Breast epithelium (tissue), 4 donors: ENCODE measurements around the gene SAPCD2. TPM values are rescaled to one million over a fixed set of nuclear protein-coding genes. Genes with fewer than 3 reads are reported as not detected.

Source experiments
- DNase-seq, 2 donors: peaks; one replicate each; pipeline ENCODE4 v3.0.0-alpha.2; 2019; ENCODE audit warnings: low spot score in 2 of 2
- H3K27ac ChIP-seq, 2 donors: fragments of 200-600 bp; sonication (generic) in 1 of 2; one replicate each; pipeline ENCODE4 v1.5.1; 2016 to 2019; ENCODE audit warnings: mild to moderate bottlenecking in 1 of 2
- H3K27me3 ChIP-seq, 2 donors: fragments of 200-600 bp; sonication (generic) in 1 of 2; one replicate each; pipeline versions ENCODE4 v1.5.1 to v1.6.0; 2017 to 2019; ENCODE audit warnings: control low read depth in 1 of 2, mild to moderate bottlenecking in 1 of 2
- H3K36me3 ChIP-seq: fragments of 200-600 bp; one replicate; pipeline ENCODE4 v1.5.1; 2019
- H3K4me1 ChIP-seq, 2 donors: fragments of 200-600 bp; sonication (generic); one replicate each; pipeline ENCODE4 v1.5.1; 2016 to 2019; ENCODE audit warnings: control low read depth in 1 of 2
- H3K4me3 ChIP-seq, 3 donors: fragments of 200-600 bp; sonication (generic); 1 replicate in 2 of 3; 2 replicates in 1 of 3; pipeline ENCODE4 v1.5.1; 2016 to 2019; ENCODE audit warnings: mild to moderate bottlenecking in 3 of 3, moderate library complexity in 2 of 3
- H3K9me3 ChIP-seq, 2 donors: fragments of 200-600 bp; sonication (generic) in 1 of 2; one replicate each; pipeline ENCODE4 v1.5.1; 2016 to 2019; ENCODE audit warnings: control low read depth in 1 of 2
- CTCF ChIP-seq, 3 donors: fragments of 450-650 bp; IDR thresholded peaks; one replicate each; pipeline ENCODE4 v1.5.1; 2016 to 2017; ENCODE audit warnings: antibody characterized with exemption in 3 of 3, mild to moderate bottlenecking in 3 of 3, moderate library complexity in 3 of 3
- POLR2A ChIP-seq: fragments of 450-650 bp; IDR thresholded peaks from one replicate; pipeline ENCODE4 v1.6.1; 2016; ENCODE audit warnings: antibody characterized with exemption, mild to moderate bottlenecking, moderate library complexity
- POLR2AphosphoS5 ChIP-seq, 3 donors: sonication (generic); formaldehyde crosslinking; IDR thresholded peaks; one replicate each; pipeline ENCODE4 v1.6.1; 2017; ENCODE audit warnings: antibody characterized with exemption in 3 of 3
- intact Hi-C: fragments of 100-400 bp; cut with DNase I; formaldehyde crosslinking; loops from one replicate; pipeline ENCODE4 v1.15.1; 2023; ENCODE audit warnings: low total_unique reads
- total RNA-seq, 3 donors: library from RNA; depleted of rRNA; stranded (reverse); fragments of >200 nt; gene quantifications; one replicate each; pipeline ENCODE4 v1.1.0, GENCODE V29; 2016

Gene SAPCD2
- total RNA-seq, 3 donors from 2014 or later, result 0.96 to 2.9 (median 2.8) TPM

GRCh38 chr9:137049544-137050449, 20.6 kb downstream of the SAPCD2 start:
- TF ChIP-seq CTCF (IDR thresholded peaks at IDR 0.05), result peak; percentile 32 to 49 (median 48)
- TF ChIP-seq POLR2A, result no peak
- no peak for DNase-seq
- Histone ChIP-seq H3K36me3 (no peaks in the 10 kb centered on the region), H3K27ac (no peak overlapping the region), H3K4me1 (peaks cover 11 to 22% of the 10 kb centered on the region in 2 donors), H3K9me3 (no peaks in the 10 kb centered on the region), H3K27me3 (peaks cover 5 to 24% of the 10 kb centered on the region in 2 donors), H3K4me3 (peak overlapping the region in 1 of 3 donors; percentile 31)
- intact Hi-C loops, result no loop called here

- TF ChIP-seq POLR2A (no peak), POLR2AphosphoS5 (IDR thresholded peaks at IDR 0.05) (no peak), CTCF (IDR thresholded peaks at IDR 0.05) (no peak)
- Histone ChIP-seq H3K36me3 (no peaks in the 10 kb centered on the region), H3K4me3 (peak overlapping the region in 2 of 3 donors; percentile 9 to 31), H3K27ac (no peak overlapping the region), H3K9me3 (no peaks in the 10 kb centered on the region), H3K27me3 (peaks cover 5 to 24% of the 10 kb centered on the region in 2 donors), H3K4me1 (peaks cover 12 to 14% of the 10 kb centered on the region in 2 donors)
- DNase-seq, result no peak
- intact Hi-C loops, result no loop called here
Observed at GRCh38 chr9:137048655-137049543, 21.5 kb downstream of the SAPCD2 start.

GRCh38 chr9:137046088-137046787, 24.1 kb downstream of the SAPCD2 start, which contains the start of gene NPDC1:
NPDC1 (minus strand) TSS chr9:137046177; CDS start chr9:137045989, 188 bp downstream.
- DNase-seq, result peak in 1 of 2 donors; percentile 83
- peak within 1 kb of the TSS in 1 of 2 donors; percentile 49 for H3K27ac ChIP-seq
- H3K27me3 ChIP-seq, result peaks cover 5 to 24% of the 10 kb centered on the region in 2 donors
- H3K36me3 ChIP-seq, result no peaks in the 10 kb centered on the region
- peak within 1 kb of the TSS; percentile 60 to 91 (median 64) for H3K4me3 ChIP-seq
- TF ChIP-seq CTCF (IDR thresholded peaks at IDR 0.05), result peak; percentile 84 to 93 (median 84)
- no peak for TF ChIP-seq POLR2AphosphoS5 (IDR thresholded peaks at IDR 0.05)
- H3K4me1 ChIP-seq, result peaks cover 10 to 12% of the 10 kb centered on the region in 2 donors
- H3K9me3 ChIP-seq, result no peaks in the 10 kb centered on the region
- intact Hi-C loops, result no loop called here

GRCh38 chr9:137045294-137046087, 24.9 kb downstream of the SAPCD2 start:
- no peak for DNase-seq
- peak overlapping the region; percentile 60 to 91 (median 64) for H3K4me3 ChIP-seq
- H3K9me3 ChIP-seq, result no peaks in the 10 kb centered on the region
- TF ChIP-seq POLR2A (no peak), POLR2AphosphoS5 (IDR thresholded peaks at IDR 0.05) (no peak), CTCF (IDR thresholded peaks at IDR 0.05) (no peak)
- H3K36me3 ChIP-seq, result no peaks in the 10 kb centered on the region
- H3K27ac ChIP-seq, result peak overlapping the region in 1 of 2 donors; percentile 49
- peaks cover 5 to 24% of the 10 kb centered on the region in 2 donors for H3K27me3 ChIP-seq
- intact Hi-C loops, result no loop called here
- H3K4me1 ChIP-seq, result peaks cover 10 to 12% of the 10 kb centered on the region in 2 donors
